GM19328 (cell line): ENCODE results near the gene MARCHF4.

Experiments
- ATAC-seq: cut with Tn5 transposase; IDR thresholded peaks from one replicate; pipeline ENCODE4 v1.9.1; 2021; ENCODE audit warnings: mild to moderate bottlenecking, moderate library complexity; ENCODE audit not compliant: unreplicated experiment

The MARCHF4 gene

GRCh38 chr2:216352653-216353270 lies 19.5 kb downstream of the MARCHF4 start:
- no peak for ATAC-seq

- no peak for ATAC-seq
Observed at GRCh38 chr2:216351172-216351925, 20.9 kb downstream of the MARCHF4 start.

GRCh38 chr2:216350214-216350791 lies 22.0 kb downstream of the MARCHF4 start:
- ATAC-seq = no peak

GRCh38 chr2:216349366-216349765 lies 22.9 kb downstream of the MARCHF4 start:
- no peak for ATAC-seq

GRCh38 chr2:216348756-216349308 lies 23.5 kb downstream of the MARCHF4 start:
- ATAC-seq = no peak

- ATAC-seq = no peak
Observed at GRCh38 chr2:216346781-216347180, 25.5 kb downstream of the MARCHF4 start.

GRCh38 chr2:216345846-216346245 lies 26.4 kb downstream of the MARCHF4 start:
- no peak for ATAC-seq

- no peak for ATAC-seq
Observed at GRCh38 chr2:216344950-216345300, 27.4 kb downstream of the MARCHF4 start.

- no peak for ATAC-seq
Observed at GRCh38 chr2:216344206-216344949, 27.9 kb downstream of the MARCHF4 start.

- ATAC-seq = no peak
Observed at GRCh38 chr2:216343221-216343980, 28.9 kb downstream of the MARCHF4 start.

- no peak for ATAC-seq
Observed at GRCh38 chr2:216341121-216341520, 31.2 kb downstream of the MARCHF4 start.

- ATAC-seq = no peak
Observed at GRCh38 chr2:216340280-216340631, 32.0 kb downstream of the MARCHF4 start.

- no peak for ATAC-seq
Observed at GRCh38 chr2:216339456-216340279, 32.6 kb downstream of the MARCHF4 start.

GRCh38 chr2:216335252-216335651 lies 37.0 kb downstream of the MARCHF4 start:
- no peak for ATAC-seq

GRCh38 chr2:216328347-216328746 lies 43.9 kb downstream of the MARCHF4 start:
- no peak for ATAC-seq

- no peak for ATAC-seq
Observed at GRCh38 chr2:216327447-216327935, 44.8 kb downstream of the MARCHF4 start.
